ENCODE measurements around the gene PRSS21. TPM values are rescaled to one million over a fixed set of nuclear protein-coding genes. Genes with fewer than 3 reads are reported as not detected.

PRSS21 gene
- total RNA-seq, 1 donor from 2014 or later, result not detected

GRCh38 chr16:2822158-2822495 lies 5.1 kb downstream of the PRSS21 start:
- H3K4me1 Mint-ChIP-seq (ENCODE audit: unreplicated experiment), result no peaks in the 10 kb centered on the region
- H3K4me3 Mint-ChIP-seq (ENCODE audit: unreplicated experiment), result no peak overlapping the region

GRCh38 chr16:2822496-2822895 lies 5.5 kb downstream of the PRSS21 start:
- Mint-ChIP-seq H3K27me3 (ENCODE audit: unreplicated experiment) (peaks cover 16% of the 10 kb centered on the region), H3K9me3 (ENCODE audit: unreplicated experiment) (no peaks in the 10 kb centered on the region), H3K27ac (ENCODE audit: unreplicated experiment) (no peak overlapping the region), H3K4me3 (ENCODE audit: unreplicated experiment) (no peak overlapping the region), H3K36me3 (ENCODE audit: unreplicated experiment) (no peaks in the 10 kb centered on the region), H3K4me1 (ENCODE audit: unreplicated experiment) (no peaks in the 10 kb centered on the region)
- TF ChIP-seq CTCF (IDR thresholded peaks at IDR 0.05), result no peak
- no peak for DNase-seq (ENCODE audit: extremely low spot score, unreplicated experiment)

More at GRCh38 chr16:2822158-2822495, 5.1 kb downstream of the PRSS21 start:
- Mint-ChIP-seq H3K27me3 (ENCODE audit: unreplicated experiment) (peaks cover 16% of the 10 kb centered on the region), H3K9me3 (ENCODE audit: unreplicated experiment) (no peaks in the 10 kb centered on the region), H3K27ac (ENCODE audit: unreplicated experiment) (no peak overlapping the region), H3K36me3 (ENCODE audit: unreplicated experiment) (no peaks in the 10 kb centered on the region)
- peak; percentile 49 for DNase-seq (ENCODE audit: extremely low spot score, unreplicated experiment)
- no peak for TF ChIP-seq CTCF (IDR thresholded peaks at IDR 0.05)

GRCh38 chr16:2824626-2825025 lies 7.6 kb downstream of the PRSS21 start:
- Mint-ChIP-seq H3K36me3 (ENCODE audit: unreplicated experiment) (no peaks in the 10 kb centered on the region), H3K4me1 (ENCODE audit: unreplicated experiment) (no peaks in the 10 kb centered on the region), H3K27ac (ENCODE audit: unreplicated experiment) (no peak overlapping the region), H3K27me3 (ENCODE audit: unreplicated experiment) (peaks cover 20% of the 10 kb centered on the region), H3K9me3 (ENCODE audit: unreplicated experiment) (no peaks in the 10 kb centered on the region), H3K4me3 (ENCODE audit: unreplicated experiment) (no peak overlapping the region)
- no peak for DNase-seq (ENCODE audit: extremely low spot score, unreplicated experiment)
- TF ChIP-seq CTCF (IDR thresholded peaks at IDR 0.05), result no peak

- peaks cover 20% of the 10 kb centered on the region for H3K27me3 Mint-ChIP-seq (ENCODE audit: unreplicated experiment)
- no peak for DNase-seq (ENCODE audit: extremely low spot score, unreplicated experiment)
- H3K27ac Mint-ChIP-seq (ENCODE audit: unreplicated experiment), result no peak overlapping the region
- no peaks in the 10 kb centered on the region for H3K36me3 Mint-ChIP-seq (ENCODE audit: unreplicated experiment)
- no peak overlapping the region for H3K4me3 Mint-ChIP-seq (ENCODE audit: unreplicated experiment)
- H3K4me1 Mint-ChIP-seq (ENCODE audit: unreplicated experiment), result no peaks in the 10 kb centered on the region
- TF ChIP-seq CTCF (IDR thresholded peaks at IDR 0.05), result no peak
- H3K9me3 Mint-ChIP-seq (ENCODE audit: unreplicated experiment), result no peaks in the 10 kb centered on the region
Measured at GRCh38 chr16:2825049-2825742, 8.2 kb downstream of the PRSS21 start.

- Mint-ChIP-seq H3K27ac (ENCODE audit: unreplicated experiment) (no peak overlapping the region), H3K36me3 (ENCODE audit: unreplicated experiment) (no peaks in the 10 kb centered on the region)
- TF ChIP-seq CTCF (IDR thresholded peaks at IDR 0.05), result no peak
Measured at GRCh38 chr16:2825906-2826305, 8.9 kb downstream of the PRSS21 start.

More at GRCh38 chr16:2825906-2826305, 8.9 kb downstream of the PRSS21 start:
- Mint-ChIP-seq H3K4me3 (ENCODE audit: unreplicated experiment) (no peak overlapping the region), H3K27me3 (ENCODE audit: unreplicated experiment) (peaks cover 20% of the 10 kb centered on the region), H3K4me1 (ENCODE audit: unreplicated experiment) (no peaks in the 10 kb centered on the region), H3K9me3 (ENCODE audit: unreplicated experiment) (no peaks in the 10 kb centered on the region)
- DNase-seq (ENCODE audit: extremely low spot score, unreplicated experiment), result no peak
